HEK293 (cell line): ENCODE data around the gene DHRS12.

Source experiments
- SP7 ChIP-seq: fragments of 450-650 bp; formaldehyde crosslinking; IDR thresholded peaks from 2 replicates; pipeline ENCODE4 v1.5.1; 2016; ENCODE audit warnings: missing biosample characterization, missing genetic modification characterization
- ZIC2 ChIP-seq: fragments of 450-650 bp; formaldehyde crosslinking; IDR thresholded peaks from 2 replicates; pipeline ENCODE4 v1.5.1; 2016; ENCODE audit warnings: missing biosample characterization, missing genetic modification characterization
- ZNF175 ChIP-seq: fragments of 450-650 bp; formaldehyde crosslinking; IDR thresholded peaks from 2 replicates; pipeline ENCODE4 v1.5.1; 2016; ENCODE audit warnings: missing biosample characterization, missing genetic modification characterization
- ZNF24 ChIP-seq: fragments of 450-650 bp; formaldehyde crosslinking; IDR thresholded peaks from 2 replicates; pipeline ENCODE4 v1.5.1; 2016; ENCODE audit warnings: missing biosample characterization, missing genetic modification characterization
- ZNF610 ChIP-seq: fragments of 450-650 bp; formaldehyde crosslinking; IDR thresholded peaks from 2 replicates; pipeline ENCODE4 v1.5.1; 2016; ENCODE audit warnings: missing biosample characterization, missing genetic modification characterization, borderline replicate concordance
- TF ChIP-seq, protein P1 (sequence below): fragments of 450-650 bp; formaldehyde crosslinking; IDR thresholded peaks from 2 replicates; pipeline ENCODE4 v1.5.1; 2016; ENCODE audit warnings: missing biosample characterization, missing genetic modification characterization
- TF ChIP-seq, protein P2 (sequence below): sonication (generic); formaldehyde crosslinking; IDR thresholded peaks from 2 replicates; pipeline ENCODE4 v1.8.1; 2022; ENCODE audit warnings: mild to moderate bottlenecking, moderate library complexity, missing genetic modification reagents
- TF ChIP-seq, protein P3 (sequence below): fragments of 450-650 bp; formaldehyde crosslinking; IDR thresholded peaks from 2 replicates; pipeline ENCODE4 v1.5.1; 2016; ENCODE audit warnings: missing biosample characterization, missing genetic modification characterization, low read depth
- TF ChIP-seq, protein P4 (sequence below): fragments of 450-650 bp; formaldehyde crosslinking; optimal IDR thresholded peaks from 2 replicates; pipeline ENCODE3; 2016; ENCODE audit warnings: missing biosample characterization, mild to moderate bottlenecking, missing genetic modification characterization
- TF ChIP-seq, protein P5 (sequence below): fragments of 450-650 bp; formaldehyde crosslinking; IDR thresholded peaks from 2 replicates; pipeline ENCODE4 v1.5.1; 2017; ENCODE audit warnings: missing biosample characterization, missing genetic modification characterization
- TF ChIP-seq, protein P6 (sequence below): fragments of 450-650 bp; formaldehyde crosslinking; IDR thresholded peaks from 2 replicates; pipeline ENCODE4 v1.5.1; 2016; ENCODE audit warnings: missing biosample characterization, missing genetic modification characterization

DNA sequence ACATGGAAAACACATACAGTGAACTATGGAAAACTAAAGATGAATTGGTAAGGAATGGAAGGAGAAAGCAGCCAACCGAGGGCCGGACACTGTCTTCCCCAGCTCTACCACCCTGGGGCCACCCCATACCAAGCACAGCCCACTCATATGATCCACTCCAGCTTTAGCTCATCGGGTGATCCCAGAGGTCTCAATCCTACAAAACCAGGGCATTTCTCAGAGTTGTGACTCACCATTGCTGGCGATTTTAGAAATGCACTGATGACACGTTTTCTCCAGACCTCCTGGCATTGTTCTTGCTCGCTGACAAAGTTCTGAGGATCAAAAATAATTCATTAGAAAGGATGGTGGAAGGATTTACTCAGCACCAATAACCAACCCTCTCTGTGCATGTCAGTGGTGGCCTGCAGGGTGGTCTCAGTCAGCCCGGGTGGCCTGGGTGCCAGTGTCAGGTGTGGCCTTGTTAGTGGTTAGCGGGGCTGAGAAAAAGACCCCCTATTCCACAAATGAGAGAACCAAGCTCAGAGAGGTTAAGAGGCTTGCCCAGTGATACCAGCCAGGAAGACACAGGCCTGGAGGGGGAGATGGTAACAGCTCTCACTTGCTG, 34.4 kb upstream of the DHRS12 start:
- no peak for TF ChIP-seq ZNF610 (tag by site-specific recombination)
- no peak for TF ChIP-seq ZIC2 (tag by site-specific recombination)
- TF ChIP-seq, protein P1, sequence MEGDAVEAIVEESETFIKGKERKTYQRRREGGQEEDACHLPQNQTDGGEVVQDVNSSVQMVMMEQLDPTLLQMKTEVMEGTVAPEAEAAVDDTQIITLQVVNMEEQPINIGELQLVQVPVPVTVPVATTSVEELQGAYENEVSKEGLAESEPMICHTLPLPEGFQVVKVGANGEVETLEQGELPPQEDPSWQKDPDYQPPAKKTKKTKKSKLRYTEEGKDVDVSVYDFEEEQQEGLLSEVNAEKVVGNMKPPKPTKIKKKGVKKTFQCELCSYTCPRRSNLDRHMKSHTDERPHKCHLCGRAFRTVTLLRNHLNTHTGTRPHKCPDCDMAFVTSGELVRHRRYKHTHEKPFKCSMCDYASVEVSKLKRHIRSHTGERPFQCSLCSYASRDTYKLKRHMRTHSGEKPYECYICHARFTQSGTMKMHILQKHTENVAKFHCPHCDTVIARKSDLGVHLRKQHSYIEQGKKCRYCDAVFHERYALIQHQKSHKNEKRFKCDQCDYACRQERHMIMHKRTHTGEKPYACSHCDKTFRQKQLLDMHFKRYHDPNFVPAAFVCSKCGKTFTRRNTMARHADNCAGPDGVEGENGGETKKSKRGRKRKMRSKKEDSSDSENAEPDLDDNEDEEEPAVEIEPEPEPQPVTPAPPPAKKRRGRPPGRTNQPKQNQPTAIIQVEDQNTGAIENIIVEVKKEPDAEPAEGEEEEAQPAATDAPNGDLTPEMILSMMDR = no peak
- TF ChIP-seq, protein P2, sequence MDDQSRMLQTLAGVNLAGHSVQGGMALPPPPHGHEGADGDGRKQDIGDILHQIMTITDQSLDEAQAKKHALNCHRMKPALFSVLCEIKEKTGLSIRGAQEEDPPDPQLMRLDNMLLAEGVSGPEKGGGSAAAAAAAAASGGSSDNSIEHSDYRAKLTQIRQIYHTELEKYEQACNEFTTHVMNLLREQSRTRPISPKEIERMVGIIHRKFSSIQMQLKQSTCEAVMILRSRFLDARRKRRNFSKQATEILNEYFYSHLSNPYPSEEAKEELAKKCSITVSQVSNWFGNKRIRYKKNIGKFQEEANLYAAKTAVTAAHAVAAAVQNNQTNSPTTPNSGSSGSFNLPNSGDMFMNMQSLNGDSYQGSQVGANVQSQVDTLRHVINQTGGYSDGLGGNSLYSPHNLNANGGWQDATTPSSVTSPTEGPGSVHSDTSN = no peak
- TF ChIP-seq, protein P3, sequence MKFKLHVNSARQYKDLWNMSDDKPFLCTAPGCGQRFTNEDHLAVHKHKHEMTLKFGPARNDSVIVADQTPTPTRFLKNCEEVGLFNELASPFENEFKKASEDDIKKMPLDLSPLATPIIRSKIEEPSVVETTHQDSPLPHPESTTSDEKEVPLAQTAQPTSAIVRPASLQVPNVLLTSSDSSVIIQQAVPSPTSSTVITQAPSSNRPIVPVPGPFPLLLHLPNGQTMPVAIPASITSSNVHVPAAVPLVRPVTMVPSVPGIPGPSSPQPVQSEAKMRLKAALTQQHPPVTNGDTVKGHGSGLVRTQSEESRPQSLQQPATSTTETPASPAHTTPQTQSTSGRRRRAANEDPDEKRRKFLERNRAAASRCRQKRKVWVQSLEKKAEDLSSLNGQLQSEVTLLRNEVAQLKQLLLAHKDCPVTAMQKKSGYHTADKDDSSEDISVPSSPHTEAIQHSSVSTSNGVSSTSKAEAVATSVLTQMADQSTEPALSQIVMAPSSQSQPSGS (tag by site-specific recombination) = no peak
- TF ChIP-seq, protein P4, sequence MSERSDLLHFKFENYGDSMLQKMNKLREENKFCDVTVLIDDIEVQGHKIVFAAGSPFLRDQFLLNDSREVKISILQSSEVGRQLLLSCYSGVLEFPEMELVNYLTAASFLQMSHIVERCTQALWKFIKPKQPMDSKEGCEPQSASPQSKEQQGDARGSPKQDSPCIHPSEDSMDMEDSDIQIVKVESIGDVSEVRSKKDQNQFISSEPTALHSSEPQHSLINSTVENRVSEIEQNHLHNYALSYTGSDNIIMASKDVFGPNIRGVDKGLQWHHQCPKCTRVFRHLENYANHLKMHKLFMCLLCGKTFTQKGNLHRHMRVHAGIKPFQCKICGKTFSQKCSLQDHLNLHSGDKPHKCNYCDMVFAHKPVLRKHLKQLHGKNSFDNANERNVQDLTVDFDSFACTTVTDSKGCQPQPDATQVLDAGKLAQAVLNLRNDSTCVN (tag by site-specific recombination) = no peak
- TF ChIP-seq ZNF24 (tag by site-specific recombination) = no peak
- TF ChIP-seq ZNF175 = no peak
- TF ChIP-seq, protein P5, sequence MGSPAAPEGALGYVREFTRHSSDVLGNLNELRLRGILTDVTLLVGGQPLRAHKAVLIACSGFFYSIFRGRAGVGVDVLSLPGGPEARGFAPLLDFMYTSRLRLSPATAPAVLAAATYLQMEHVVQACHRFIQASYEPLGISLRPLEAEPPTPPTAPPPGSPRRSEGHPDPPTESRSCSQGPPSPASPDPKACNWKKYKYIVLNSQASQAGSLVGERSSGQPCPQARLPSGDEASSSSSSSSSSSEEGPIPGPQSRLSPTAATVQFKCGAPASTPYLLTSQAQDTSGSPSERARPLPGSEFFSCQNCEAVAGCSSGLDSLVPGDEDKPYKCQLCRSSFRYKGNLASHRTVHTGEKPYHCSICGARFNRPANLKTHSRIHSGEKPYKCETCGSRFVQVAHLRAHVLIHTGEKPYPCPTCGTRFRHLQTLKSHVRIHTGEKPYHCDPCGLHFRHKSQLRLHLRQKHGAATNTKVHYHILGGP (tag by site-specific recombination) = no peak
- TF ChIP-seq, protein P6, sequence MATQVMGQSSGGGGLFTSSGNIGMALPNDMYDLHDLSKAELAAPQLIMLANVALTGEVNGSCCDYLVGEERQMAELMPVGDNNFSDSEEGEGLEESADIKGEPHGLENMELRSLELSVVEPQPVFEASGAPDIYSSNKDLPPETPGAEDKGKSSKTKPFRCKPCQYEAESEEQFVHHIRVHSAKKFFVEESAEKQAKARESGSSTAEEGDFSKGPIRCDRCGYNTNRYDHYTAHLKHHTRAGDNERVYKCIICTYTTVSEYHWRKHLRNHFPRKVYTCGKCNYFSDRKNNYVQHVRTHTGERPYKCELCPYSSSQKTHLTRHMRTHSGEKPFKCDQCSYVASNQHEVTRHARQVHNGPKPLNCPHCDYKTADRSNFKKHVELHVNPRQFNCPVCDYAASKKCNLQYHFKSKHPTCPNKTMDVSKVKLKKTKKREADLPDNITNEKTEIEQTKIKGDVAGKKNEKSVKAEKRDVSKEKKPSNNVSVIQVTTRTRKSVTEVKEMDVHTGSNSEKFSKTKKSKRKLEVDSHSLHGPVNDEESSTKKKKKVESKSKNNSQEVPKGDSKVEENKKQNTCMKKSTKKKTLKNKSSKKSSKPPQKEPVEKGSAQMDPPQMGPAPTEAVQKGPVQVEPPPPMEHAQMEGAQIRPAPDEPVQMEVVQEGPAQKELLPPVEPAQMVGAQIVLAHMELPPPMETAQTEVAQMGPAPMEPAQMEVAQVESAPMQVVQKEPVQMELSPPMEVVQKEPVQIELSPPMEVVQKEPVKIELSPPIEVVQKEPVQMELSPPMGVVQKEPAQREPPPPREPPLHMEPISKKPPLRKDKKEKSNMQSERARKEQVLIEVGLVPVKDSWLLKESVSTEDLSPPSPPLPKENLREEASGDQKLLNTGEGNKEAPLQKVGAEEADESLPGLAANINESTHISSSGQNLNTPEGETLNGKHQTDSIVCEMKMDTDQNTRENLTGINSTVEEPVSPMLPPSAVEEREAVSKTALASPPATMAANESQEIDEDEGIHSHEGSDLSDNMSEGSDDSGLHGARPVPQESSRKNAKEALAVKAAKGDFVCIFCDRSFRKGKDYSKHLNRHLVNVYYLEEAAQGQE (tag by site-specific recombination) = no peak
- no peak for TF ChIP-seq SP7 (tag by site-specific recombination)
